HepG2 (cell line): ENCODE results near the gene INSR. TPM values are rescaled to one million over a fixed set of nuclear protein-coding genes. Genes with fewer than 3 reads are reported as not detected.

Source experiments
- ATAC-seq: fragments of 200-7000 bp; cut with Tn5 transposase; 3 replicates; pipeline ENCODE4 v1.9.1; 2020; ENCODE audit warnings: mild to moderate bottlenecking, moderate library complexity
- BruUV-seq: library from RNA; stranded (reverse); fragments of 400-500 nt; replicated peaks from 2 replicates; lab custom pipeline; 2021; lab: Mats Ljungman, UMichigan
- CTCF ChIA-PET: fragments of 300-600 bp; formaldehyde crosslinking; extraction: SDS; loops from one replicate; lab custom pipeline; 2021; ENCODE audit warnings: low total read pairs, inconsistent platforms, low intra/inter-chr PET ratio; lab: Yijun Ruan, JAX
- POLR2A ChIA-PET: fragments of 350-600 bp; sonication (Branson Sonifier 250); formaldehyde crosslinking; loops from one replicate; lab custom pipeline; 2020; ENCODE audit warnings: antibody characterized with exemption, inconsistent platforms; lab: Yijun Ruan, JAX
- DNase-seq: peaks from one replicate; pipeline ENCODE4 v3.0.0-alpha.2; 2015; ENCODE audit warnings: low spot score
- FAIRE-seq: peaks from 3 replicates; lab custom pipeline; 2011; peaks lifted over from hg19 to GRCh38; lab: Jason Lieb, UNC
- H2AFZ ChIP-seq: one replicate; pipeline ENCODE4 v1.6.1; 2011; ENCODE audit warnings: low read length, inconsistent platforms
- H3K27ac ChIP-seq: fragments of 300-600 bp; 3 replicates; pipeline ENCODE4 v1.8.0; 2011; ENCODE audit warnings: mixed run types, mild to moderate bottlenecking, mixed read lengths, low read length, inconsistent platforms; ENCODE audit not compliant: insufficient read depth; ENCODE audit errors: extremely low read length
- H3K27me3 ChIP-seq, 2 experiments: fragments of 200-600 bp in 1 of 2; 2 replicates in 1 of 2; 3 replicates in 1 of 2; pipeline versions ENCODE4 v1.6.0 to v1.8.0; 2011; ENCODE audit warnings: low read length in 2 of 2, mild to moderate bottlenecking in 2 of 2, moderate library complexity in 2 of 2, inconsistent platforms in 1 of 2; ENCODE audit not compliant: insufficient read depth in 2 of 2, control insufficient read depth in 1 of 2
- H3K36me3 ChIP-seq, 2 experiments: fragments of 200-600 bp in 1 of 2; replicated peaks in 1 of 2; 2 replicates in 1 of 2; 3 replicates in 1 of 2; pipeline versions ENCODE4 v1.5.1 to v1.8.0; 2011; ENCODE audit warnings: low read length in 2 of 2, inconsistent platforms in 1 of 2; ENCODE audit not compliant: insufficient read depth in 2 of 2, control insufficient read depth in 1 of 2
- H3K4me1 ChIP-seq: 2 replicates; pipeline ENCODE4 v1.5.1; 2012; ENCODE audit warnings: low read length, inconsistent platforms; ENCODE audit not compliant: insufficient read depth
- H3K4me2 ChIP-seq: 2 replicates; pipeline ENCODE4 v1.6.0; 2011; ENCODE audit warnings: low read depth, low read length, inconsistent platforms
- H3K4me3 ChIP-seq, 3 experiments: fragments of 200-600 bp in 1 of 3; sonication (generic), shearing (Covaris generic) in 1 of 3; replicated peaks in 1 of 3; 2 replicates each; pipeline ENCODE4 v1.5.1; 2011 to 2016; ENCODE audit warnings: low read length in 3 of 3, inconsistent platforms in 2 of 3, low read depth in 2 of 3, mild to moderate bottlenecking in 2 of 3, control low read depth in 1 of 3, mixed read lengths in 1 of 3; ENCODE audit not compliant: insufficient read depth in 1 of 3
- H3K79me2 ChIP-seq: one replicate; pipeline ENCODE4 v1.6.1; 2011; ENCODE audit warnings: low read length, inconsistent platforms; ENCODE audit not compliant: insufficient read depth
- H3K9ac ChIP-seq: 2 replicates; pipeline ENCODE4 v1.6.0; 2011; ENCODE audit warnings: mild to moderate bottlenecking, low read depth, low read length, inconsistent platforms; ENCODE audit not compliant: insufficient read depth
- H3K9me3 ChIP-seq: 2 replicates; pipeline ENCODE4 v1.5.1; 2012; ENCODE audit warnings: mild to moderate bottlenecking, low read length
- H4K20me1 ChIP-seq: 2 replicates; pipeline ENCODE4 v1.6.0; 2011; ENCODE audit warnings: inconsistent platforms, mild to moderate bottlenecking, low read length, moderate library complexity; ENCODE audit not compliant: insufficient read depth
- CTCF ChIP-seq: sonication (generic); formaldehyde crosslinking; IDR thresholded peaks from 2 replicates; pipeline ENCODE4 v1.5.0; 2020; ENCODE audit warnings: mild to moderate bottlenecking, missing genetic modification reagents, moderate library complexity
- GZF1 ChIP-seq: sonication (generic); formaldehyde crosslinking; IDR thresholded peaks from 2 replicates; pipeline ENCODE4 v1.5.1; 2020; ENCODE audit warnings: mild to moderate bottlenecking, missing genetic modification reagents
- KLF15 ChIP-seq: sonication (generic); formaldehyde crosslinking; IDR thresholded peaks from 2 replicates; pipeline ENCODE4 v1.8.1; 2023; ENCODE audit warnings: borderline replicate concordance, mild to moderate bottlenecking, inconsistent platforms, missing genetic modification reagents, mixed read lengths
- MAFG ChIP-seq: sonication (generic); formaldehyde crosslinking; IDR thresholded peaks from 2 replicates; pipeline ENCODE4 v1.5.1; 2020; ENCODE audit warnings: mild to moderate bottlenecking, missing genetic modification reagents
- MBNL3 ChIP-seq: fragments of 250-450 bp; sonication (Bioruptor Pico); conservative IDR thresholded peaks from 2 replicates; pipeline ENCODE4 v1.8.0; 2022; ENCODE audit warnings: mild to moderate bottlenecking, inconsistent platforms
- MED13 ChIP-seq: sonication (generic); formaldehyde crosslinking; IDR thresholded peaks from 2 replicates; pipeline ENCODE4 v1.5.0; 2020; ENCODE audit warnings: missing genetic modification reagents
- SKI ChIP-seq: fragments of 450-650 bp; IDR thresholded peaks from one replicate; pipeline ENCODE4 v1.6.1; 2018; ENCODE audit warnings: mild to moderate bottlenecking; ENCODE audit not compliant: partially characterized antibody
- SYNCRIP ChIP-seq: fragments of 200-400 bp; formaldehyde crosslinking; IDR thresholded peaks from 2 replicates; pipeline ENCODE4 v1.6.1; 2018; ENCODE audit warnings: mild to moderate bottlenecking, low read depth, low read length; ENCODE audit not compliant: insufficient read depth
- ZBTB8A ChIP-seq: sonication (generic); formaldehyde crosslinking; IDR thresholded peaks from 2 replicates; pipeline ENCODE4 v1.4.0; 2020; ENCODE audit warnings: mild to moderate bottlenecking, low read depth, missing genetic modification reagents, borderline replicate concordance
- ZNF121 ChIP-seq: sonication (generic); formaldehyde crosslinking; IDR thresholded peaks from 2 replicates; pipeline ENCODE4 v1.5.0; 2020; ENCODE audit warnings: mild to moderate bottlenecking, missing genetic modification reagents
- ZNF44 ChIP-seq: sonication (generic); formaldehyde crosslinking; IDR thresholded peaks from 2 replicates; pipeline ENCODE4 v1.5.1; 2020; ENCODE audit warnings: mild to moderate bottlenecking, missing genetic modification reagents
- ZNF549 ChIP-seq: sonication (generic); formaldehyde crosslinking; IDR thresholded peaks from 2 replicates; pipeline ENCODE4 v1.5.0; 2020; ENCODE audit warnings: missing genetic modification reagents
- ZNF784 ChIP-seq: sonication (generic); formaldehyde crosslinking; IDR thresholded peaks from 2 replicates; pipeline ENCODE4 v1.5.1; 2020; ENCODE audit warnings: missing genetic modification reagents, mild to moderate bottlenecking, borderline replicate concordance
- WGBS: methylation state at CpG from one replicate; pipeline ENCODE4 v1.1.6; 2017; ENCODE audit warnings: low lambda C conversion rate; 5-methylcytosine and 5-hydroxymethylcytosine counted together
- in situ Hi-C: cut with HindIII; loops from 2 replicates; pipeline ENCODE4 v1.10.0; 2017; ENCODE audit warnings: low pct_unique_long_range_greater_than_20kb; ENCODE audit not compliant: extremely low pct_ligation_motif_present
- intact Hi-C: fragments of 100-400 bp; cut with micrococcal nuclease; formaldehyde crosslinking; loops from one replicate; pipeline ENCODE4 v1.10.0; 2022; ENCODE audit not compliant: unreplicated experiment
- polyA plus RNA-seq, 8 experiments: library from polyadenylated mRNA; depleted of rRNA in 3 of 8; stranded (reverse) in 7 of 8; unstranded in 1 of 8; fragments of >200 nt; fragmentation: Illumina TruSeq in 4 of 8; extraction: Trizol in 4 of 8; gene quantifications; 2 replicates each; pipeline versions ENCODE4 v1.2.1 to v1.2.3, GENCODE V29; 2011 to 2016; ENCODE audit warnings: low read depth in 4 of 8, missing spikeins in 1 of 8, mixed read lengths in 1 of 8; ENCODE audit not compliant: insufficient read depth in 1 of 8
- total RNA-seq, 5 experiments: library from RNA; depleted of rRNA; stranded (reverse); fragments of >200 nt; fragmentation: Illumina TruSeq; extraction: Trizol; gene quantifications; 2 replicates each; pipeline ENCODE4 v1.2.3, GENCODE V29; 2016; ENCODE audit warnings: low read depth in 1 of 5

INSR gene
- total and polyA plus RNA-seq, 2 of the 13 experiments (the other 11 are each of a cell fraction or from before 2014, with no cell fraction given) = 24.2 to 29.8 TPM

- TF ChIP-seq ZNF121 (CRISPR knock-in tag) = peak; percentile 84
- TF ChIP-seq KLF15 (CRISPR knock-in tag) = no peak
- TF ChIP-seq, all 625 proteins: peak for 1
- POLR2A ChIA-PET = no interaction called here
- H3K27ac ChIP-seq = no peak overlapping the region
Measured at GRCh38 chr19:7255631-7256030, 38.6 kb downstream of the INSR start.

GRCh38 chr19:7255119-7255518 is 39.1 kb downstream of the INSR start:
- Histone ChIP-seq H3K9ac (no peak overlapping the region), H3K9me3 (no peaks in the 10 kb centered on the region), H3K36me3 (peaks cover 1 to 5% of the 10 kb centered on the region in 2 experiments; a peak in 3 of 5 replicates), H3K27ac (no peak overlapping the region), H3K27me3 (no peaks in the 10 kb centered on the region), H3K79me2 (peaks cover 30% of the 10 kb centered on the region), H3K4me2 (no peak overlapping the region), H3K4me1 (peaks cover 16% of the 10 kb centered on the region), H4K20me1 (peaks cover 38% of the 10 kb centered on the region), H3K4me3 (no peak overlapping the region), H2AFZ (no peak overlapping the region)
- 98% methylated on average over 8 of the region's 8 CpGs for WGBS
- BruUV-seq = no TSS peak
- DNase-seq (no peak), FAIRE-seq (no peak), ATAC-seq (no peak)
- ChIA-PET POLR2A (no interaction called here), CTCF (no interaction called here)
- intact Hi-C loops (no loop called here), in situ Hi-C loops (no loop called here)
- TF ChIP-seq MAFG (CRISPR knock-in tag) = no peak
- no peak for TF ChIP-seq ZNF784 (CRISPR knock-in tag)
- no peak for TF ChIP-seq GZF1 (CRISPR knock-in tag)
- TF ChIP-seq MED13 (CRISPR knock-in tag) = no peak
- TF ChIP-seq SYNCRIP = no peak
- no peak for TF ChIP-seq SKI
- no peak for TF ChIP-seq ZNF549
- TF ChIP-seq ZBTB8A (CRISPR knock-in tag) = no peak
- TF ChIP-seq ZNF44 = no peak
- no peak for TF ChIP-seq MBNL3 (CRISPR knock-in tag)
- TF ChIP-seq CTCF (CRISPR knock-in tag) = no peak

More at GRCh38 chr19:7255631-7256030, 38.6 kb downstream of the INSR start:
- H3K4me2 ChIP-seq = no peak overlapping the region
- FAIRE-seq (no peak), ATAC-seq (no peak), DNase-seq (no peak)
- in situ Hi-C loops (no loop called here), intact Hi-C loops (no loop called here)
- no peaks in the 10 kb centered on the region for H3K9me3 ChIP-seq
- peaks cover 16% of the 10 kb centered on the region for H3K4me1 ChIP-seq
- no peak overlapping the region for H3K9ac ChIP-seq
- no TSS peak for BruUV-seq
- WGBS = 95% methylated on average over 6 of the region's 6 CpGs
- CTCF ChIA-PET = no interaction called here
- H3K4me3 ChIP-seq = no peak overlapping the region
- H3K36me3 ChIP-seq = peaks cover 1 to 10% of the 10 kb centered on the region in 2 experiments; a peak in 3 of 5 replicates
- H4K20me1 ChIP-seq = peaks cover 40% of the 10 kb centered on the region
- H2AFZ ChIP-seq = no peak overlapping the region
- no peaks in the 10 kb centered on the region for H3K27me3 ChIP-seq
- H3K79me2 ChIP-seq = peaks cover 34% of the 10 kb centered on the region
